Right lung (tissue), 5 donors: ENCODE measurements around the gene CARD6. TPM values are rescaled to one million over a fixed set of nuclear protein-coding genes. Genes with fewer than 3 reads are reported as not detected.
"Not testable (repeated sequence)": the region's sequence is repeated elsewhere in the genome, so short reads cannot be mapped to it uniquely, and the experiment has no call there.

Source experiments
- DNase-seq, 2 donors: peaks; one replicate each; pipeline ENCODE4 v3.0.0-alpha.2; 2013
- polyA plus RNA-seq, 5 donors: library from polyadenylated mRNA; unstranded; fragments of 120-200 nt; gene quantifications; one replicate each; pipeline versions ENCODE4 v1.2.1 to v1.2.3, GENCODE V29; 2013; ENCODE audit warnings: inconsistent platforms in 1 of 5, low replicate concordance in 1 of 5; ENCODE audit not compliant: insufficient read length in 5 of 5, insufficient read depth in 1 of 5

CARD6 gene
- polyA plus RNA-seq, 5 donors = 4.3 to 7.4 (median 6.7) TPM

DNA sequence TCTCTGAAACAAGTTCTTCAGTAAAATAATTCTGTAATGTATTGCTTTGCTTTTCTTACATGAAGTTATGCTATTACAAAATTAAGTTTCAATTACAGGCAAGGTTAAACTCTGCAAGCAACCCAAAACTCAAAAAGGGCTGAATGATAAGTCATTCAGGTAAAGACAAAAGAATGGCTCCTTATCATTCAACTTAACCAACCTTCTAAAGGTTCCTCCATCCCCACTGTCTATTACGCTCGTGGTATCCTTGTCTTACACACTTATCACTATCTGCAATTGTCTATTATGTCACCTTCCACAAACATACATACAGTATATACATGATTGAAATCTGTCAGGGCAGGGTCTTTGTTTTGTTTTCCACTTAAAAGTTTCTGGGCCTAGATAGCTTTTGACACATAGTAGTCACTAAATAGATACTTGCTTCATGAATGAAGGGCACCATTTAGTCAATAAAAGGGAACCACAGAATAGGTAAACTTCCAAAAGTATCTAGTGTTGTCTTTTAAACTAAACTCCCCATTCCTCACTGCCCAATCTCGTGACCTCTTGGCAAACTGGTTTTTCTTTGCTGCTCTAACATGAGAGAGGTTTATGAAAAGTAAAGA, 13.0 kb upstream of the CARD6 start:
- DNase-seq = no peak

DNA sequence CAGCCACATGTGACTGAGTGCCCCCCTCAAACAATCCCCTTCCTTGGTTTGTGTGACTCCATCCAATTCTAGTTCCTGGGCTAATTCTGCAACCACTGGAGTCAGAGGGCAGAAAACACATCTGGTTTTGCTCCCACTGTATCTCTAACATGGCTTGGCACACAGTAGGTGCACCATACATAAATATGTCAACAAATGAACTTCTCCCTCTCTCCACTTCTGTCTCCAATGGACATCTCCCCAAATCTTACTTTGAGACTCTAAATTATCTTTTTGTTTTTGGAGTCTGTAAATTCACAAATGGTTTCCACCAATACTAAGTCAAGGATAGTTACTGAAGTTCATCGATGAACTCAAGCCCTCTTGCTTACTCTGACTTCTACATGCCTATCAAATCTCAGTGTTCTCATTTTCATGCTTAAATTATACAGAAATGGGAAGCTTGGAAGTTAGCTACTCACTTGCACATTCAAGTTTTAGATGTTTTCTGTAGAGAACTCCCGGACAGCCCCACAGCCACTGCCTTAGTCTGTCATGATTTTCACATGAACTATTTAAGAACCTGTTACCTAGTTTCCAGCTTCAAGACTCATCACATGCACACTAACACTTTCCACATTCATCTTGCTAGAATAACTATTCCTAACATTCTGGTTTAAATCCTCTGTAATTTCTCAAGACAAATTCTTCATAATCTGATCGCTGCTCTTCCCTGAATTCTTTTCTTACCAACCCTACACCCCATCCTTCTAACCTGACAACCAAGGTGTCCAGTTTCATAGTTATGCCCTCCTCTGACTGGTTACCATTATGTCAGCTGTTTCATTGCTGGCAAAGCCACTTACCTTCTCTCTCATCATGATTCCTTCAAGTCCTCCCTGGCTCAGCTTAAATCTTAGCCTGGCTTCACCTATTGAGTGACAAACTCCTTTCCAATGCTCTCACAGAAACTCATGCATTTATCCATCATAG, 12.2 kb upstream of the CARD6 start:
- no peak for DNase-seq

- no peak for DNase-seq
Observed at GRCh38 chr5:40829748-40830533, 11.2 kb upstream of the CARD6 start.

- DNase-seq = no peak
Observed at GRCh38 chr5:40831346-40832210, 9.6 kb upstream of the CARD6 start.

DNA sequence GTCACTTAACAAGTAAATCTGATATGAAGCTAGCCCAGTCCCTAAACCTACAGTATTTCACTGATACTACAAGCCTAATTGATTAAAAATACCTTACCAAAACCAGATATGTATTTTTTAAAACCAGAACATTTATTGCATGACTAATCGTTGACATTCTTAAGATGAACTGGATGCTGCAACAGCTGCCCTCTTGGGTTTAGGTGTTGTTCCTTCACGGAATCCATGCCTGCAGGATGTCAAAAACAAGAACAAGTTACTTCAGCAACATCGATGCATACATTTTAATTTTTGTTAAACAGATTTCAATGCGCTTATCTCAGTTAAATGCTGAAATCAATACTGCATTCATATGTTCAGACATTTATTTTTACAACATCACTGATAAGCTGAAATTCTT, 8.8 kb upstream of the CARD6 start:
- DNase-seq = no peak

DNA sequence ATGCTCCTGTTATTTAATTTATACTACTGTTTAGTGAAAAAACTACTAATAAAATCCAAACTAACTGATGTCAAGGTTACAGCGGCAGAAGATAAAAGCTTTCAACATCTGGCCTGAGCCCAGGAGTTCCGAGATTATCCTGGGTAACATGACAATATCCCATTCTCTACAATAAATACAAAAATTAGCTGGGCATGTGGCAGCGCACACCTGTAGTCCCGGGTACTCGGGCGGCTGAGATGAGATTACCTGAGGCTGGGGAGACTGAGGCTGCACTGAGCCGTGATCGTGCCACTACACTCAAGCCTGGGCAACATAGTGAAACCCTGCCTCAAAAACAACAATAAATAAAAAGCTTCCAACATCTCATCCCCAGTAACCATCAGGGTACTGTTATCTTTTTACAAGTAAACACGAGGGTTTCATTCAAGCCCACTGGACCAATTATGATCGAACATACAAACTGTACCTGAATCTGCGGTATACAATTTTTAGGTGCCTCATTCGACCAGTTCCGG, 7.4 kb upstream of the CARD6 start:
- DNase-seq = no peak

DNA sequence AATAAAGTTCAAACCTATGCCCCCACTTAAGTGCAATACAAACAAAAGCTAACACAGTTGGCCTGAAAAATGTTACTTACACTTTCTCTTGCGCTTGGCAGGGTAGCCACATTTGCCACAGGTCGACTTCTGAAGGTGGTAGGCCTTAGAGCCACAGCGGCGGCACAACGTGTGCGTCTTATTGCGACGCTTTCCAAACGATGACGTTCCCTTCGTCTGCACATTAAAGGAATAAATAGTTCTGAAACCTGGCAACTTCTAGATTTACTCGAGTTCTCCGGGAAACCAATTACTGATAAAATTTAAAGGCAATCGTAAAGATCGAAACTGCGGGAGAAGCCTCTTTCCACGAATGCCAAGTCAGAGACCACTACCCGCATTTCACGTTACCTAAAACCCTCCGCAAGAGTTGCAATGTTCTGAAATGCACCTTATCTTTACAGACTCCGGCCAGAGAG, 6.7 kb upstream of the CARD6 start:
- peak in 1 of 2 donors; percentile 2 for DNase-seq

GRCh38 chr5:40834849-40835787, 6.0 kb upstream of the CARD6 start, which contains the start of gene RPL37:
Gene RPL37, minus strand, starts transcription at chr5:40835222. Its CDS starts 37 bp downstream, at chr5:40835185.
- peak; percentile 96 for DNase-seq

DNA sequence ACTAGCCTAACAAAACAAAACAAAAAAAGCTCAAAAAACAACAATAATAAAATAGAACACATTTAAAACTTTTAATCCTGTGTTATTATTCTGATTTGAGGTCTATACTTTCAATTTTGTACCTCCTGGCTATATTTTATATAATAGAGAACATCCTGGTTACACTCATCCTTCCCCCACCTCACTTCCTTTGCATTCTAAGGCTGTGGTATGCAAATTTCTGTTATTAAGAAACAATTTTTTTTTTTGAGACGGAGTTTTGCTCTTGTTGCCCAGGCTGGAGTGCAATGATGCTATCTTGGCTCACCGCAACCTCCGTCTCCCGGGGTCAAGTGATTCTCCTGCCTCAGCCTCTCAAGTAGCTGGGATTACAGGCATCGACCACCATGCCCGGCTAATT, 3.1 kb upstream of the CARD6 start:
- no peak for DNase-seq

DNA sequence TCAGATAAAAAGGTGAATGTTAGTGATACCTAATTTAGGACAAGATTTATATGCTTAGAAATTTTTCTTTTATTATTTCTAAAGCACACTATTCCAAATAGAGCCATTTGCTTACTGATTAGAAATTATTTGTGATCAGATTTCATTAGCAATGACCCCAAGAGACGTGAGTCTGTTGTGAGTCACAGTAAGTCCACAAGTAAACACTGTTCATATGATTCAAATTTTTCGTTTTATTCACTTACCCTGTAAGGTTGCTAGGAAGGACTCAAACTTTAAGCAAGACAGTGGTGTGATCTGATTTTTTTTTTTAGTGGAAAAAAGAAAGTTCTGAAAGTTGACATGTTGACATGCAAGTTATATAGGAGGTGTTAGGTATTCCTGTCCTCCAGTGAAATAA, 1.2 kb downstream of the CARD6 start:
- DNase-seq = no peak

- no peak for DNase-seq
Observed at GRCh38 chr5:40844565-40844964, 3.4 kb downstream of the CARD6 start.

DNA sequence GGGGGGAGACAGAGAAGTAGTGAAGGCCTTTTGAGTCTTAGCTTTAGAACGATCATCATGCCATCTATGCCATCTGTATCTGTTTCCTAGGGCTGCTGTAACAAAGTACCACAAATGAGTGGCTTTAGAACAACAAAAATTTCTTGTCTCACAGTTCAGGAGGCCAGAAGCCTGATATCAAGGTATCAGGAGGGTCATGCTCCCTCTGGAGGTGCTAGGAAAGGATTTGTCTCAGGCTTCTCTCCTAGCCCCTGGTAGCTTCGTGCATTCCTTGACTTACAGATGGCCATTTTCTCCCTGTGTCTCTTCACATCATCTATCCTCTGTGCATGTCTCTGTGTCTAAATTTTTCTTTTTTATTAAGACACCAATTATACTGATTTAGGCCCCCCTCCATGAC, 5.2 kb downstream of the CARD6 start:
- DNase-seq = no peak

- no peak for DNase-seq
Observed at GRCh38 chr5:40847525-40847924, 6.4 kb downstream of the CARD6 start.

DNA sequence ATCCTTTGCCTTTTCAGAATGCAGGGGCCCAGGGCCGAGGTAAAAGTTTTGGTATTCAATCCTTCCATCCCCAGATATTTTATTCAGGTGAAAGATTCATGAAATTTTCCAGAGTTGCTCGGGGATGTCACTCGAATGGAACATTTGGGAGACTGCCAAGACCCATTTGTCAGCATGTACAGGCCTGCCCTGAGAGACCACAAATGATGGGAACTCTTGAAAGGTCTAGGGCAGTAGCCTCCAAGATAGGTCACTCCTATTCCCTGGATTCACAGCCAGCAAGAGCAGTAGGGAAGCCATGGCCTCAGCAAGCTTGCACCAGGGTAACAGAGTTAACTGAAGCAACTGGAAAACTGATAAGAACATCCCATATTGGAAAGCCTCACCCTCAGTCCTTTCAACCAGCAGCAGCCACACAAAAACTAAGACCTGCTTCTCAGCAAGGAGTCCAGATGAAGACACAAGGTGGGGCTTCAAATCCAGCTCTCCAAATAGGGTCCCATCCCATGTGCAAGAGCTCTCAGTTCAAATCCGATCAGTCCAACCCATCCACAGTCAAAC, 12.5 kb downstream of the CARD6 start:
- DNase-seq = no peak

DNA sequence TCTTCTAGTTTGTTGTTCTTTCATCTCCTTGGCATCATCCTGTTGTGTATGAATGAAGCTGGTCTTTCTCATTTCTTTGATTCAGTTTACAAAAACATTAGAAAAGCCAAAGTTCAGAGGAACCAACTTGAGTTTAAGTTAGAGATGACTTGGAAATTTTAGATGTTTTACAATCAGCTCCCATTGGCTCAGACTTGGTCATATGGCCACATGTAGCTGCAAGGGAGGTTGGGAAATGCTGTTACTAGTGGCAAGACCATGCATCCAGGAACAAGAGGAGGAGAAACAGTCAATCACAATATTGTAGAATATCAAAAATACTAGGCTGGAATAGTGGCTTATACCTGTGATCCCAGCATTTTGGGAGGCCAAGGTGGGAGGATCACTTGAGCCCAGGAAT, 19.5 kb downstream of the CARD6 start:
- DNase-seq = no peak

- DNase-seq = not testable (repeated sequence)
Observed at GRCh38 chr5:40865004-40865403, 23.8 kb downstream of the CARD6 start.

DNA sequence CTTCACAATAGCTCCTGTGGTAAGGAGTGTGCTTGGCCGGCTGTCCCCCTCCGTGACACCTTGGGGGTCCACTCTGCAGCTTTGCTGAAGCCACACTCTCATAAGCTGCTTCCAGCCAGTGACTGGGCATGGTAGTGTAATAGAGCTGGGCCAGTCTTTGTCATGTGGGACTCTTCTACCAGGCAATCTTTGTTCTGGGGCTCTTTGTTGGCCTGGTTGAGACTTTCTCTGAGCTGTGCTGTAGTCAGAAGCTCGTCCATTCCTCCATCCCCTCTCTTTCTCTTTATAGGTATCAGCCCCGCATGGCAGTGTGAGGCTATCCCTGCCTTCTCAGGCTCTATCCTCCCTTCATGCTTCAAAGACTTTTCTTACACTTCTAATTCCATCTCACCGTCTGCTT, 25.7 kb downstream of the CARD6 start:
- no peak for DNase-seq

GRCh38 chr5:40869384-40869783, 28.2 kb downstream of the CARD6 start:
- no peak for DNase-seq

DNA sequence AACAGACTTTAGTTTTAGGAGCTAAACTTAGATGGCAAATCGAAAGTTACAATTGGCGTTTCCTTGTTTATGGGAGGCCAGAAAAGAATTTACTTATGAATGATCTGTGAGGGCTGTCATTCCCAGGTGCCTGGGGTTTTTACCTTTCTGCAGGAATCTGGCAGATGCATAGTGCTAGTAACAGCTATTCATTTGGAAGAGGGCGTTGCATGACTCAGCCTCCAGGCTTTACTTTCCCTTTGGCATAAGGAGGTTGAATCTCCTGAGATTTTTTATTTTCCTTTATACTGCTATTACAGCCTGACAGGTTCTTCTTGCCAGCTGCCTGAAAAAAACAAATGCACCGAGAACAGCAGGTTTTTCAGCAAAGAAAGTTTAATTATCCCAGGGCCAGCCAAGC, 30.0 kb downstream of the CARD6 start:
- no peak for DNase-seq
